HL-60/S4 treated with retinoic acid at 250 ng/mL for 4 days and 3 days (cell line): ENCODE measurements around the gene FARS2.
"Not testable (repeated sequence)": the region's sequence is repeated elsewhere in the genome, so short reads cannot be mapped to it uniquely, and the experiment has no call there.

Experiments used
- in situ Hi-C: fragments of 300-500 bp; cut with MboI; formaldehyde crosslinking; loops from 2 replicates; pipeline ENCODE4 v1.7.0; 2022; ENCODE audit warnings: low sequenced_read_pairs

FARS2 gene

GRCh38 chr6:5652406-5653137, 391.3 kb downstream of the FARS2 start:
- in situ Hi-C loops = no loop called here

GRCh38 chr6:5653801-5654200, 392.5 kb downstream of the FARS2 start:
- in situ Hi-C loops = no loop called here

DNA sequence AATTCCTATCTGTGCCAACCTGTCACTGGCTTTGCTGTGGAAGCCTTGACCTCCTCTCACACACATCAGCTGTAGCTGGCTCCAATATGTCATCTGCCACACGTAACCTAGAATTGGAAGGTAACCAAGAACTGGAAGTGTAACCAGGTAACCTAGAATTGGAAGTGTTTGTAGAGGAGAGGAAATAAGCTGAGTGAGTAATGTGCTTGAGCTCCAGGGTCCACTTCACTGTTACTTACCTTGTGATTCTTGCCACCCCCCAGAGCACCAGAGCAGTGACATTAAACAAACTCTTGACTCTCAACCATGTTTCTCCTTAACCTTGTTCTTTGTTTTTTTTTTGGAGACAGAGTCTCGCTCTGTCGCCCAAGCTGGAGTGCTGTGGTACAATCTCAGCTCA, 394.9 kb downstream of the FARS2 start:
- in situ Hi-C loops = no loop called here

DNA sequence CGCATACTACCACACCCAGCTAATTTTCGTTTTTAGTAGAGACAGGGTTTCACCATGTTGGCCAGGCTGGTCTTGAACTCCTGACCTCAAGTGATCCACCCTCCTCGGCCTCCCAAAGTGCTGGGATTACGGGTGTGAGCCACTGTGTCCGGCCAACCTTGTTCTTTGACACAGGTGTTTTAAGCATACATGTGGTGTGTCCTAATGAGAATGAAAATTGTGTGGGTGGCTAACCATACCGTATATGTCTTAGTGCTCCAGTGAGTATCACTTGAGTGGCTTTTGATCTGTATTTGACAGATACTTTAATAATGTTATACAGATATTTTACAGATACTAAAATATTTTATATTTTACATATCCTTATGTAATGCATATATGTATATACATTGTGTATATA, 395.4 kb downstream of the FARS2 start:
- in situ Hi-C loops = not testable (repeated sequence)

DNA sequence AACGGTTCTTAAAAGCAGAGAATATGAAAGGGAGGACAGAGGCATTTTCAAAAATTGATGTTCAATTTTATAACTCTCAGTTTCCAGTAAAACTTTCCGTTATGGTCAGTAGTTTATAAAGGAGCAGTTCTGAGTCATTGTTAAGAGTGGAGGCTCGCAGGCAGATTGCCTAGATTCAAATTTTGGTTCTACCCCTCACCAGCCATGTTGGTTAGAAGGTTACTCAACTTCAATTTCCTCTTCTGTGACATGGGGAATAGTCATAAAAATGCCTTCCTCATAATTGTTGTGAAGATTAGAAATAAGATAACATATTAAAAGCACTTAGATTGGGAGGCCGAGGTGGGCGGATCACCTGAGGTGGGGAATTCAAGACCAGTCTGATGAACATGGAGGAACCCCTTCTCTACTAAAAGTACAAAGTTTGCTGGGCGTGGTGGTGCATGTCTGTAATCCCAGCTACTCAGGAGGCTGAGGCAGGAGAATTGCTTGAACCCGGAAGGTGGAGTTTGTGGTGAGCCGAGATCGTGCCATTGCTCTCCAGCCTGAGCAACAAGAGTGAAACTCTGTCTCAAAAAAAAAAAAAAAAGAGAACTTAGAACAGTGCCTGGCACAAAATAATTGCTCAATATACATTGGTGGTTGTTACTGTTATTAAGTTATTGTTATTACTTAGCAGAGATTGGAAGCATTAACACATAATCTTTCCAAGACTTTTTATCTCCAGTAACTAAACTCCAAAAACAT, 396.5 kb downstream of the FARS2 start:
- in situ Hi-C loops = no loop called here

- in situ Hi-C loops = no loop called here
These were observed 398.2 kb downstream of the FARS2 start for GRCh38 chr6:5659467-5659866.

DNA sequence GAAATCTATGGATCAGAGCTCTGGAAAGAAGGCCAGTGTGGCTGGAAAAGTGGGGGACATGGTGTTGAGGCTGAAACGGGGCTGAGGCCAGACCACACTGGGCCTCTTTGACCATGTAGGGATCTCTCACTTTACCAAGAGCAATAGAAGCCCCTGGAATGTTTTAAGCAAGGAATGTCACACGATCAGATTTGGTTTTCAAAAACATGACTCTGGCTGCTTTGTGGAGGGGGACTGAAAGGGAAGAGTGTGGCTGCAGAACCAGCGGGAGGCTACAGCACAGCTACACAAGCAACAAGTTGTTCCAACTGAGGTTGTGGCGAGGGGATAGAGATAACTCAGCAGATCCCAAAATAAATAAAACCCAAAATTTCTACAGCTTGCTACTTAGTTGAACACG, 399.5 kb downstream of the FARS2 start:
- in situ Hi-C loops = no loop called here

GRCh38 chr6:5662797-5663196, 401.5 kb downstream of the FARS2 start:
- in situ Hi-C loops = no loop called here

DNA sequence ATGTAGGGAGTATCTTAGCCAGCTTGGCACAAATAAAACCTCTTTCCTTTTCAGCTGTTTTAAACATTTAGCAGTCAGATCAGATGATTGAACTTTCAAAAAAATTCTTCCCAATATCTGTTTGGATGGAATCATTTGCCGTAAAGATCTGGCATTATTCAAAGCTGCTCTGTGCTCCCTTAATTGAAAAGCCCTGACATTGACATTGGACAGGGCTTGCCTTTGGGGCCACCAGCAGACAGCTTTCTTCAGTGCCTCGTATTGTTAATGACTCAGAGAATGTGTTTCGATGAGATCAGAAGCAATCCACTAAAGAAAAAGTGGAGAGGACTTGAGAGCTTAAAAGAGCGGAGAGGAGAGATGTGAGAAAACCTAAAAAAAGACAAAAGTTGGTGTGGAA, 401.9 kb downstream of the FARS2 start:
- in situ Hi-C loops = no loop called here

GRCh38 chr6:5663739-5664138, 402.4 kb downstream of the FARS2 start:
- in situ Hi-C loops = no loop called here

GRCh38 chr6:5664149-5664548, 402.8 kb downstream of the FARS2 start:
- in situ Hi-C loops = no loop called here

- in situ Hi-C loops = no loop called here
These were observed 403.9 kb downstream of the FARS2 start for GRCh38 chr6:5665173-5665572.

- in situ Hi-C loops = no loop called here
These were observed 404.4 kb downstream of the FARS2 start for GRCh38 chr6:5665667-5666066.

DNA sequence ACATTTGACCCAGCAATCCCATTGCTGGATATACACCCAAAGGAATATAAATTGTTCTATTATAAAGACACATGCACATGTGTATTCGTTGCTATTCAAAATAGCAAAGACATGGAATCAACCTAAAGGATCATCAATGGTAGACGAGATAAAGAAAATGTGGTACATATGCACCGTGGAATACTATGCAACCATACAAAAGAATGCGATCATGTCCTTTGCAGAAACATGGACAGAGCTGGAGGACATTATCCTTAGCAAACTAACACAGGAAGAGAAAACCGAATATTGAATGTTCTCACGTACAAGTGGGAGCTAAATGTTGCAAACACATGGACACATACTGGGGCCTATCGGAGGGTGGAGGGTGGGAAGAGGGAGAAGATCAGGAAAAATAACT, 405.4 kb downstream of the FARS2 start:
- in situ Hi-C loops = no loop called here

GRCh38 chr6:5667737-5668136, 406.4 kb downstream of the FARS2 start:
- in situ Hi-C loops = no loop called here

DNA sequence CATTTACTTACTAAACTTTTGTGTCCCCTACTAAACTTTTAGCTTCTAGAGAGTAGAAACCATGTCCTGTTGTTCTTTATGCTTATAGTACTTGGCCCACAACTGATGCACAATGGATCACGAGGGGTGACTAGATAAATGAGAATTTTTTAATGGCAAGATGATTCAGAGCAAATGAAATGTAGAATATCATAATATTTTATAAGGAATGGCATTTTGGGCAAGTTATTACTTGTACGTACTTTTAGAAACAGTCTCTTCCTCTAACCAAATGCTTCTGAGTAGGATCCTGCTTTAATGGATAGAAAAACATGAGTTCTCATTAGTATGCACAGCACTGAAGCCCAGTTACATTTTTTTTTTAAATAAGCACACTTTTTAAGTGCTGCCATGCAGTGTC, 409.1 kb downstream of the FARS2 start:
- in situ Hi-C loops = no loop called here

DNA sequence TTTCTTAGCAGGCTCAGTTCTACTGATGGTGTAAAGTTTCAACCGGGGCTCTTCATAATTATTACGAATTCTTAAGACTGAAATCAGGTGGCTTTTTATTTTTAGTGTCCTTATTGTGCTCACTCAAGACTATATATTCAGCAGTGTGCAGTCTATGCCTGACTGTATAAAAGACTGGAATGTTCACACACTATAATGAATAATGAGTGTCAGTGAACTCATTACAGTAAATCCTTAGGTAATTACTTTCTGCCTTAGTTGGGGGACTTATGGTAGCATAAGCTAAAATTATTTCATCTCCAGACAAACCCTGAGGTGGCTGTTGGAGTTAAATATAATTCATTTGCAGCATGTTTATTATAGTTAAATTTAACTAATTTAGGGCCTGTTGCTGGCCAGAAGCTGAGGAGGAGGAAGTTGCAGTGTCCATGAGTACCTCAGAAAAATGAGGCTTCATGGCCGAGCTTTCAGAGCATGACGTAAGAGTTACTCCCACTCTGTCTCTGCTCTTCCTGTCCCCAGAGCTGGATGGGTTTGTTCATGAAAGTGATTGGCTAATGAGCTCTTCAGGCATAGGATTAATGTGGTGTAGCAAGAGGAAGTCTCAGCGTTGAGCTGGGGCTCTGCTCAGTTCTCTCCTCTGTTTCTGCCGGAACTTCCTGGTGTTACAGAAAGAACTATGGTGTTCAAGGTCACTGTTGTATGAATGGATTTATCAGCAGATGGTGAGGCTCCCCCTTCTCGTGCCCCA, 409.7 kb downstream of the FARS2 start:
- in situ Hi-C loops = no loop called here

DNA sequence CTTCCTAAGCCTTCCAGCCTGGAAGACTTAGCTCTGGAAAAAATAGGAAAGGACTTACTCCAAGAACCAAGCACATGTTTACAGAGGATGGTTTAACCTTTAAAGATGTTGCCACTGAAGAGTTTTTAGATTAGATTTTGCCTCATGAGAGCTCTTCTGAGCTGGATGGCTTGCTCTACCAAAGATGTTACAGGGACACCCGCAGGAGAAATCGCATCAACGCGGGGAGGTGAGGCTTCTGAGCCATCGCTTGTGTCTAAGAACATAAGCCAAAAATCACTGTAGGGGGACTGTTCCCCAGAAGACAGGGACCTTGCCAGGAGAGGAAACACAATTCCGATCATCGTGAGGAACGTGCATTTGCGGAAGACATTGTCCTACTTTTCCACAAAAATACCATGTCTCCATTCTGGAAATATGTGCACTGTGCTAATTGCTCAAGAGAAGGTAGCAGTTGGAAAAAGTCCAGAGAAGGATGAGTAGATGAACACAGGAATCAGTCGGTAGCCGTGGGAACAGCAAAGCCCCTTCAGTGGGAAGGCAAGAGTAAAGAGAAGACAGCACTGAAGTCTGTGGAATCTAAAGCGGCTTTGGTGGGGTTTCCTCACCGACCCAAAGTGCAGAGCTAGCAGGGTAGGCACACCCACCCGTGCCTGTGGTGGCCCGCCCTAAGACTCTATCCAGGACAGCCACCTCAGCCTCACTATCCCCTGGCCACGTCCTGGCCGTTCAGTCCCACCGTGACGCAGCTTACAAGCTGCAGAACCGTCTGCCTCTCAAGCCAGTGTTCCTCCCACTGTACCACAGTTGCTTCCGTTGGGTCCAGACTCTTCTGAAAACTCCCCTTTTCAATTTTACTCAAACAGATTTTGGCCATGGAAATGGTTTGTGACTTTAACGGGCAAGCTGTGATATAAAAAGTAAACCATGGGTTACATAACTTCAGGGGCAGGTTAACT, 410.6 kb downstream of the FARS2 start:
- in situ Hi-C loops = no loop called here

GRCh38 chr6:5672581-5673011, 411.3 kb downstream of the FARS2 start:
- in situ Hi-C loops = no loop called here

- in situ Hi-C loops = no loop called here
These were observed 411.9 kb downstream of the FARS2 start for GRCh38 chr6:5673019-5673790.
